GM15510 (cell line): ENCODE measurements around the gene CACHD1.

ENCODE experiments used
- POLR2A ChIP-seq: IDR thresholded peaks from 3 replicates; pipeline ENCODE4 v1.6.1; 2011; ENCODE audit warnings: borderline replicate concordance; ENCODE audit not compliant: insufficient read length; ENCODE audit errors: extremely low read depth

Gene CACHD1

DNA sequence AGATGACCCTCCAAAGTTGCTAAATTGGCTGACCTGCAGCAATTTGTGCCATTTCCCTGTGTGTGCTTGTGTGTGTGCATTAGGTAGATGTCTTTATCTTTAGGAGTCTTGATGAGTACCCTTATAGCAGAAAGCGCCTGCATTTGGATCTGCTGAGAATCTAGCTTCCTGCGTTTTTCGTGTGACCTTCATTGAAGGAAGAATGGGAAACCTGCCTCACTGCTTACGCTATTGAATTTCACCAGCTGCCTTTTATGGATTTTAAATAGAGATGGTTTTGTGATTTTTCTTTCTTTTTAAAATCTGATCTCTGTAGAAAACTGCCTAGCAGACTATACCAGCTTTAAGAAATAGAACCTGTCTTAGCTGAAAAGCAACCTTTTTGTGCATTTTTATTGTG is 124.5 kb downstream of the CACHD1 start:
- TF ChIP-seq POLR2A: no peak

DNA sequence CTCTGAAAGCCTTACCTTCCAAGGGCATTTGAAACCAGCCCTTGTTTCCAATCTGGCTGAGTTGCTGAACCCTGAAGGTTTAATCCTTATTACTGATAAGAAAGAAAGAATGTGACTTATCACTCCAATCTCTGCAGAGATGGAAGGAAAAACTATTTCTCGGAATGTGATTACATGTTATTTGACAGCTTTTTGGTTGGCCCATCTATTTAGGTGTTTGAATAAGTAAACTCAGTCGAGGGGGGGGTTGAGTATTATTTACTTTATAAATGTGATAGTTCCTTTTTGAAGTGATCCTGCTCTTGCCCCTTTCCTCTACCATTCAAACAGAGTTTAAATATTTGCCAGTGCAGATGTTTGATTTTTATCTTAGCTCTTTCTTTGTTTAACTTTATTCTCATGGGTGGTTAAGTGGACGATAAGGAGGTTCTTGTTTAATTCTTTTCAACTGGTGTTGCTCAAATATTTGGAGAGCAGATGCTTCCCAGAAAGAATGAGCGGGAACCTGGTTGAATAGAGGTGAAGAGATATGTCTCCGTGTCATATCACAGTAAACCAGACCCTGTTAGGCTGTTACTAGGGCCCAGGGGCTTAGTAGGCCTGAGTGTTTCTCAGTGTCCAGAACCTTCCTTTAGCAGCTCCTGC is 126.1 kb downstream of the CACHD1 start:
- TF ChIP-seq POLR2A: no peak

DNA sequence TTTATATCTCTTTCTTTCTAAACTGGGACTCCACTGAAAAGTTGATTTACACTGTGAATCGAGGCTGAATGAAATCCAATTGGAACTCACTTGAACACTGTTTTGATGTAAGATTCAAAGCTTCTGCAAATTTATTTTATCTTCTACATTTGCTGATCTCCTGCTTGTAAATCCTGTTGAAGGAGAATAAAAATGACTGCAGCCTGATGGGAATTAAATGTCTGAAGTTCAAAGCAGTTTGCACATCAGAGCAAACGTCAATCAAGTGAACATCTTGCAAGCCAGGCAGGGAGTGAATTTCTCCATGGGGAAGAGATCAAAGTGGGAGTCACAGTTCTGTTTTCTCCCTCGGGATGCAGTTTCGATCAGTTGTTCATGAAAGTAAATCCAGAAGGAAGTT is 127.2 kb downstream of the CACHD1 start:
- TF ChIP-seq POLR2A: no peak

DNA sequence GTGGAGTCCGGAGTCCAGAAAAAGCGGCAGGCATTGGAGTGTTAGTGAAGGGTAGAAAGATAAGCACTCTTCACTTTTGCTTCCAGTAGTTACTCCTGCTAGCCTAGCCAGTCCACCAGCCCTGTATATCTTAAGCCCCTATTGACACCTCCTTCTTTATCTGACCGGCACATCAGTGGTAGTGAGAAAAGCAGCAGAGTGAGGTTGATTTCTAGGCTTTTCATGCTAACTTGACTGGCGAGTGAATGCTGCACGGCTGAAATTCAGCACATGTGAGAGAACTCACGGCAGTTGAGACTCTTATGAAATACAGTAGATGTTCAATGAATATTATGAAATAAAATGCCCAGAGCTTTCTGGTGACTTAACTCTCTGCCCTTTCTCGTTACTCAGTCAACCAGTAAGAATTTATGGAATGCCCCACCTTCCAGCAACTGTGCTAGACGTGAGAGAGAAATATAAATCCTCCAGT is 128.2 kb downstream of the CACHD1 start:
- no peak for TF ChIP-seq POLR2A

DNA sequence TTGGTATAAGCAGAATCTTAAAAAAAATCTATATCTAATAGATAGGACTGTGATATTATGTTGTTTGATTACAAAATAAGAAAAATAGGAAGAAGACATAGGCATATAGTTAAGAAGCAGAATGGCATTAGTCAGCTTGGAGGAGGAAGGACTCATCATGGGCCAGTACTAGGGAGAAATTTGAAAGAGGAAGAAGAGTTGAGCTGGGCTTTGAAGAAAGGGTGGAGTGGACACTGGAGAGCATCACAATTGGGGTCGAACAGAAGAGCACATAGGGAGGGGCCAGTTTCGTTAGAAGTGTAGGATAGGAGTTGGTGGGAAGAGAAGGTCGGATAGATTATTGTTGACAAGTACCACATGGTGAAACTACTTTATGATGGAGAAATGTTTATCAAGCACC is 129.3 kb downstream of the CACHD1 start:
- TF ChIP-seq POLR2A: no peak

DNA sequence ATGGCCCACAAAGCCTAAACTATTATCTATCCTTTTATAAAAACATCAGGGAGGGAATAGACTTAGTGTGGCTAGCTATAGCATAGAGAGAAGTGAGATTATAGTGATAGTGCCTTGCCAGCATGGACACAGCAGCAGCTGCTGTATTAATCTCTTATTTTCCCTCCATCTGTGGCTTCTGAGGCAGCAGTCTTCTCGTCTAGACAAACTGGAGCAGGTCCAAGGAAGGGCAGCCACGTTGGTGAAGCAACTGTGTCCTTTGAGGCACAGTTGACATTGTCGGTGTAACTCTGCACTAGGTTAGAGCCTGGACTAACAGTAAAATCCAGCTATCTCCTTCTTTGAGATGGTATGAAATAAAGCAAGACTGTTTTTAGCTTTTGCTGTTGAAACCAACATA is 131.3 kb downstream of the CACHD1 start:
- no peak for TF ChIP-seq POLR2A

DNA sequence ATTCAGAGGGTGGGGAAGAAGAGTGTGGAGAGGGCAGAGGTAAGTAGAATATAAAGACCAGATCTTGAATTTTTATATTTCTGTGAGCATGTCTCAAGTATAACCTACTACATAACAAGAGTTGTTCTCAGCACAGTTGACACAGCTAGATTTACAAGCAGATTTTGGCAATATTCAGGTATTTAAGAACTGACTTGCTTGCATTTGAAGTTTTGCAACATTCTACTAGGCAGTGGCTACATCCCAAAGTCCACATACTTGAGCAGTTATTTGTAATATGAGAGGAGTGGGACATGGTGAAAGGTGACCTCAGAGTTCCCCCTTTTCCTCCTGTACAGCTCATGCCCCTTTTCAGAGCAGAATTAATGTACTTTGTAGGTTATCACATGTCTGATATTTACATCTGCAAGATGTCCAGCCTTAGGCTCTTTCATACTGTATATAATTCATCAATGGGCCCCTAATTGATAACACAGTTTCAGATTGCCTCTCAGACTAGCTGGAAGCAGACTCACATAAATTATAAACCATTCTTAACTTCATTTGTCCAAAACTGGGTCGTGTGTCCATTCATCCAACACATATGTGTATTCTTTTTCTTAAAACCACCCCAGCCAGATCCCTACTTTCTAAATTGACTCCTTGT is 138.2 kb downstream of the CACHD1 start:
- TF ChIP-seq POLR2A: no peak

DNA sequence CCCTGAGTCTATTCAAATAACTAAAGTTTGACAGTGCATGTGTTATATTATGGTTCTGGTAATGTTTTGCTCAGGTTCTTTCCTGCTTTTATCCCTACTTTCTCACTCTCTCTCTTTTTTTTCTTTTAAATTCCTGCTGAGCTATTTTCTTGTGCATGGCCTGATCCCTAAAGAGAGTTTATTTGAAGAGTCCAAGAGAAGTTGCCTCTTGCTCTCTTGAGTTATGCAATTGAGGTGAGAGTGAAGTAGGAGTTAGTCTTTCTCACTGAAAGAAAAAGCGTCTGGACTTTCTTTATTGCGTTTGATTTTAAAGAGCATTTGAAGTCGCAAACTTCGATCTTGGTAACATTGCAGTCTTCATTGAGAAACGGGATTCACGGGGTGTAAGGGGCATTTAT is 138.7 kb downstream of the CACHD1 start:
- no peak for TF ChIP-seq POLR2A

DNA sequence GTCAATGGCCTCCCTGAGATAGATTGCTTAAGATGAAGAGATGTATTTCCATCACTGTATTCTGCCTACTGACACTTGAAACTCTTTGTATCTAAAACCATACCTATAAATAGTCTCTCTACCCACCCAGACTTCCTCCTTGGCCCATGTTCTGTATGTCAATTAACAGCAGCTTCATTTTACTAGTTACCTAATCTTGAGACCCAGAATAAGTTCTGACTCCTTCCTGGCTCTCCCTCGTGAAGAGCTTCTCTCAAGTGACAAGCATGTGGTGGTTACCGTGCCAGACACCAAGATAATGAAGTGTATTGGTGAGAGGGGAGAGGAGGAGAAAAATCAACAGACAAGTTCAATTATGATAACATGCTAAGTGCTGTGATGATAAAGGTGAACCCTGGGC is 146.1 kb downstream of the CACHD1 start:
- no peak for TF ChIP-seq POLR2A

DNA sequence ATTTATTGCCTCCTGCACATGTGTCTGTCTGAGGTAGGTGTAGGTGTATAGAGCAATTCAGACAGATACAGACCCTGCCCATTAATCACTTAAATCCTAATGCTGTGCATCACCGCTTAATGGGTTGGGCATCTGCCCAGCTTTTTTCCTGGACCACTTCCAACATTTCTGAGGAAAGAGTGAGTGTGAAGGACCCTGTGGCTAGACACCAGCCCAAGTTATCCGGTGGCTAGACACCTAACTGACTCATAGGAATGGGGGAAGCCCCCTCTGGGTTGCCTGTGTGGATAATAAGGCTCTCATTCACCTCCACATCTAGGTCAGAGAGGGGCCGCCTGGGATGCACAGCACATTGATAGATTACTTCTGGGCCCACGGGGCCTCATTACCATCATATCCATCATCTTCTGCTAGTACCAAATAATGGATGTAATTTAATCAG is 153.8 kb downstream of the CACHD1 start:
- TF ChIP-seq POLR2A: no peak

DNA sequence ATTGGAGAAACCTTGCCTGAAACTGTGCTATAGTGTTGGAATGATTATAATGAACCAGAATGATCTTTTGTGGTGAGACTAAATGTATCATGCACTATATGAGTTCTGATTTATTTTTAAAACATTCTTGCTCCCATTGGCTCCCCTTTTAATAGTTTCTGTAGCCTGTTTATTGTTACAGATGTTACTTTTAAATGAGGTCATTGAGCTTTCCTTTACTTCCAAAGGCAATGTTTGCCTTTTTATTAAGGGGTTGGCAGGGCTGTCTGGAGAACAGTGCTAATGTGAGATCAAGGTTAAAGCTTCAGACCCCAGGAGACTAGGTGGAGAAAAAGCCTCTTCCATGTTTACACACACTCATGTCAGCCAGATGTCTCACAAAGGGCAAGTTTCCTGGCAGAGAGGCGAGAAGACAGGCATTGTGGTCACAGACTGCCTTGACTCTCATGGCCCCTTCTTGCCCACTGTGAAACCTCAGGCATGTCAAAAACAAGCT is 154.3 kb downstream of the CACHD1 start:
- TF ChIP-seq POLR2A: no peak

DNA sequence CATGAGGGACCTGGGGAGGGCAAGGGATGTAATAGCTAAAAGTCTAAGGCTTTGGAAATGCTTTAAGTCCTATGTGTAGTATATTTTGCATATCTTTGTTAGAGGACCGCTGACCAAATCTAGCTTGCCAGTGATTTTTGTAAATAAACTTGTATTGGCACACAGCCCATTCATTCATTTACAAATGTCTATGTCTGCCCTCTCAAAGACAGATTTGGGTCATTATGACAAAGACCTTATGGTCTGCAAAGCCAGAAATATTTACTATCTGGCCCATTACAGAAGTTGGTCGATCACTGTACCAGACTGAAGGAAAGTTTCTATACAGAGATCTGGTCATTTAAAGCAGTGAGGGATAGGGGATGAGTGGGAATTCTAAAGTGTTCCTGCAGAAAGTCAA is 154.9 kb downstream of the CACHD1 start:
- TF ChIP-seq POLR2A: no peak

DNA sequence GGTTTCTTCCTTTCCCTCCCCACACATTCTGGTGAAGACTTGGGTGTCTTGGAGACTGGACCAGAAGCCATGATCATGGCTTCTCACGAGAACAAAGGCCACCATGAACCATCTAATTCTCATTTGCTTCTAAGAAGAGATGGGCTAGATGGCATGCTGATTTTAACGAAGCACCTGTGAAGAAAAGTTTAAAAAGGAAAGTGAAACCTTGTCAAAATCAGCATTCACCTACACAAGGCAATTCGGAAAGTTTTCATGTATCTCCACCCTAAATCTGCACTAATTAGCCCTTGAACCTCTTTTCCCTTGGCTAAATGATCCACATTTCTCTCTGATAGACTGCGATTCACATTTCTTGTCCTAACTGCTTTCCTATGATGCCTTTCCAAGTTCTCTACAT is 160.7 kb downstream of the CACHD1 start:
- no peak for TF ChIP-seq POLR2A

DNA sequence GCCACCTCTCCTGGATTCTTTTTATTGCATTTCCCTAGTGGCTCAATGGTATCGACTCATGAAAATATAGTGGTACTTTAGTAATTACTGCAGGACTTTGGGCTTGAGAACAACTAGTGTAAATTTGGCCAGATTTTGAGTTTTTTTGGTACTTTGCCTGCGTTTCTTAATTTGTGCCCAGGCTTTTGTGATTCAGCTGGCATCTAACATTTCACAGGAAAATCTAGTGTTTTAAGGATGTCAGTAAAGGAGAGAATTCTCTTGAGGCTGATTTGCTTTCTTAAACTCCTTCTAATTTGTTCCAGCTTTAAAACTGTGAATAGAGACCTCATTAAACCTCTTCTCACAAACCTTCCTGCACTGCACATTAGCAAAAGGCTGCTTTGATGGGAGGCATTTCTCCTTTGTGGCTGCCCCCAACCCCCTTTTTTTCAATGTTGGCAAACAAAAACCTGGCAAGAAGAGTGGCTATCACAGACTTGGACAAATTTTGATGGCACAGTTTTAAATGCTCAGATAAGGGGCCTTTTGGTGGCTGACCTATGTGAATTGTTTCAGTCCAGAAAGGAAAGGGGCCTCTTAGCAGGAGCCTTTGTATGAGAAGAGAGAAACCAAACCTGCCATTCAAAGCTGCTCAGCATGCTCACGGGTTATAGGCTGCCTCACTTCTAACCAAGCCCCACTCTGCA is 161.6 kb downstream of the CACHD1 start:
- TF ChIP-seq POLR2A: no peak

DNA sequence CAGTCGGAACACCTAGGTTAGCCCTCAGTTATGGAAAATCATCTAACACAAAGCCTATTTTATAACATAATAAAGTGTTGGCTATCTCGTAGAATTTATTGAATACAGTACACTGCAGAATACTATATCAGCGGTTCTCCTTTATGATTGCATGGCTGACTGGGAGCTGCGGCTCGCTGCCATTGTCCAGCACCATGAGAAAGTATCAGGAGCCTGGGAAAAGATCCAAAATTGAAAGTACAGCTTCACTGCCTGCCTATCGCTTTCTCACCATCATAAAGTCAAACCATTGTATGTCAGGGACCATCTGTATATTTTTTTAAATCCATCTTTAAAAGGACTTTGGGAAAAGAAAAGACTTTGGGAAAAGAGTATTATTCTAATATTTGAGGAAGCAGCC is 163.0 kb downstream of the CACHD1 start:
- no peak for TF ChIP-seq POLR2A

DNA sequence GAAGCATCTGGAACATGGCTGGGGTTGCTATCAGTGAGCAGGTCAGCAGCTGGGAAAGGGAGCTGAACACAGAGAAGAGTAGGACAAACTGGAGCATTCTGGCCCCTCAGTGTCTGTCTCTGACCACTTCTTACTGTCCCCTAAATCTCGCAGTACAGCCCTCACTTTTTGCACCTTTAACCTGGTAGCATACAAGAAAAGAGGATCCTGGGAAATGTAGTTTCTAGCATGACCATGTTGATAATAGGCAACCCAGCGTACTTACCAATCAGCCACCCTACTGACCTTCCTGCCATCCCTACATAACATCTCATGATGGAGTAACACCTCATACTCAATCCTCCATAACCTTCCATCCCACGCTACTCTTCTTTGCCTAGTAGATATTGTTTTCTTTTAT is 175.8 kb downstream of the CACHD1 start:
- TF ChIP-seq POLR2A: no peak
